OCI-LY7 (cell line): ENCODE measurements around the gene WDR77. TPM values are rescaled to one million over a fixed set of nuclear protein-coding genes. Genes with fewer than 3 reads are reported as not detected.
A peak's percentile ranks its signal among the peaks of the same experiment; 100 is the strongest.

Experiments used
- BruUV-seq: library from RNA; stranded (reverse); fragments of 400-500 nt; replicated peaks from 2 replicates; lab custom pipeline; 2021; lab: Mats Ljungman, UMichigan
- CTCF ChIA-PET: fragments of 300-600 bp; sonication (Branson Sonifier 250); formaldehyde crosslinking; loops from one replicate; lab custom pipeline; 2022; ENCODE audit warnings: antibody characterized with exemption; ENCODE audit not compliant: unreplicated experiment; lab: Charles Lee
- POLR2A ChIA-PET: fragments of 300-600 bp; sonication (Branson Sonifier 250); formaldehyde crosslinking; loops from one replicate; lab custom pipeline; 2022; ENCODE audit warnings: antibody characterized with exemption; lab: Charles Lee
- DNase-seq: peaks from one replicate; pipeline ENCODE4 v3.0.0-alpha.2; 2015; ENCODE audit warnings: low spot score
- H2AFZ ChIP-seq: fragments of 200-600 bp; sonication (generic), shearing (Covaris generic); 2 replicates; pipeline ENCODE4 v1.6.1; 2014; ENCODE audit warnings: mild to moderate bottlenecking, antibody characterized with exemption, low read length, moderate library complexity
- H3K27ac ChIP-seq: fragments of 200-600 bp; sonication (generic); 2 replicates; pipeline ENCODE4 v1.5.1; 2014; ENCODE audit warnings: mixed run types, low read depth, mild to moderate bottlenecking, moderate library complexity, low read length, inconsistent platforms; ENCODE audit not compliant: poor library complexity, severe bottlenecking
- H3K36me3 ChIP-seq: fragments of 200-600 bp; sonication (generic); 2 replicates; pipeline ENCODE4 v1.6.1; 2014; ENCODE audit warnings: mild to moderate bottlenecking, antibody characterized with exemption, low read length, moderate library complexity, mixed read lengths; ENCODE audit not compliant: insufficient read depth
- H3K4me1 ChIP-seq: fragments of 200-600 bp; sonication (generic); 2 replicates; pipeline ENCODE4 v1.5.1; 2014; ENCODE audit warnings: mild to moderate bottlenecking, low read length; ENCODE audit not compliant: insufficient read depth, poor library complexity, severe bottlenecking
- H3K4me2 ChIP-seq: fragments of 200-600 bp; sonication (generic); 2 replicates; pipeline ENCODE4 v1.6.1; 2014; ENCODE audit warnings: mild to moderate bottlenecking, low read length
- H3K4me3 ChIP-seq: fragments of 200-600 bp; sonication (generic); 2 replicates; pipeline ENCODE4 v1.5.1; 2014; ENCODE audit warnings: mild to moderate bottlenecking, low read depth, low read length; ENCODE audit not compliant: poor library complexity, severe bottlenecking
- H3K79me2 ChIP-seq: fragments of 200-600 bp; sonication (generic); 2 replicates; pipeline ENCODE4 v1.6.1; 2016; ENCODE audit warnings: low read depth, mild to moderate bottlenecking, low read length, moderate library complexity, mixed read lengths; ENCODE audit not compliant: insufficient read depth
- H3K9me2 ChIP-seq: fragments of 200-600 bp; sonication (generic); 2 replicates; pipeline ENCODE4 v1.6.1; 2016; ENCODE audit warnings: mild to moderate bottlenecking, low read length, mixed read lengths; ENCODE audit not compliant: insufficient read depth
- H3K9me3 ChIP-seq: fragments of 200-600 bp; sonication (generic); 2 replicates; pipeline ENCODE4 v1.6.1; 2014; ENCODE audit warnings: mild to moderate bottlenecking, mixed run types, low read length, mixed read lengths
- H4K20me1 ChIP-seq: fragments of 200-600 bp; sonication (generic); 2 replicates; pipeline ENCODE4 v1.6.1; 2014; ENCODE audit warnings: mild to moderate bottlenecking, antibody characterized with exemption, low read length, moderate library complexity, mixed read lengths; ENCODE audit not compliant: insufficient read depth
- EZH2phosphoT487 ChIP-seq: fragments of 200-600 bp; sonication (generic); IDR thresholded peaks from 2 replicates; pipeline ENCODE4 v1.6.1; 2018; ENCODE audit warnings: low read depth, borderline replicate concordance, mild to moderate bottlenecking, mixed run types, antibody characterized with exemption, low read length, moderate library complexity, mixed read lengths
- intact Hi-C: fragments of 100-400 bp; cut with micrococcal nuclease; formaldehyde crosslinking; loops from one replicate; pipeline ENCODE4 v1.10.0; 2022; ENCODE audit not compliant: unreplicated experiment
- total RNA-seq, 2 experiments: library from RNA; depleted of rRNA in 1 of 2; stranded (reverse); fragments of >200 nt in 1 of 2; shearing (Covaris generic) in 1 of 2; gene quantifications; 2 replicates each; pipeline ENCODE4 v1.2.3, GENCODE V29; 2014 to 2022
- TF ChIP-seq, protein P1 (sequence below): fragments of 200-600 bp; sonication (generic); conservative IDR thresholded peaks from 2 replicates; pipeline ENCODE4 v1.5.1; 2014; ENCODE audit warnings: mild to moderate bottlenecking, antibody characterized with exemption, low read length, moderate library complexity, mixed read lengths

The WDR77 gene
- total RNA-seq, 2 experiments from 2014 or later = 66.4 to 97.3 TPM

DNA sequence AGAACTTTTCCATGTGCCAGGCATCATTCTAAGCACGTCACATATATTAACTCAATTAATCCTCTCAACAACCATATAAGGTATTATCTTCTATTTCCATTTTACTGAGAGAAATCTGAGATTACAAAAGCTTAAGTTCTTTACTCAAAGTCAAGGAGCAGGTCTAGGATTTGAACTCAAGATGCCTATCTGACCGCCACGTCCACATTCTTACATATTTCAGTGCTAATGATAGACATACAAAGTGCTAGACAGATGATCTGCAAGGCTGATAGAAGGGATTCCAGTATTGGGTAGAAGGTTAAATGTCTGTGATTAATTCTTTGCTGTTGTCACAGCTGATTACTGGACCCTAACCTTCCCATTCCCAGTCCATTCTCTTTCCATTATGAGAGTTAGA, 4.7 kb upstream of the WDR77 start:
- Histone ChIP-seq H3K36me3 (peaks cover 87% of the 10 kb centered on the region), H3K4me1 (peaks cover 27% of the 10 kb centered on the region), H2AFZ (no peak overlapping the region), H3K4me3 (no peak overlapping the region), H3K79me2 (peaks cover 83% of the 10 kb centered on the region), H3K9me3 (no peaks in the 10 kb centered on the region), H4K20me1 (peaks cover 11% of the 10 kb centered on the region; the same call in 1 of the 2 replicates), H3K9me2 (no peaks in the 10 kb centered on the region), H3K27ac (no peak overlapping the region), H3K4me2 (no peak overlapping the region)
- TF ChIP-seq, protein P1, sequence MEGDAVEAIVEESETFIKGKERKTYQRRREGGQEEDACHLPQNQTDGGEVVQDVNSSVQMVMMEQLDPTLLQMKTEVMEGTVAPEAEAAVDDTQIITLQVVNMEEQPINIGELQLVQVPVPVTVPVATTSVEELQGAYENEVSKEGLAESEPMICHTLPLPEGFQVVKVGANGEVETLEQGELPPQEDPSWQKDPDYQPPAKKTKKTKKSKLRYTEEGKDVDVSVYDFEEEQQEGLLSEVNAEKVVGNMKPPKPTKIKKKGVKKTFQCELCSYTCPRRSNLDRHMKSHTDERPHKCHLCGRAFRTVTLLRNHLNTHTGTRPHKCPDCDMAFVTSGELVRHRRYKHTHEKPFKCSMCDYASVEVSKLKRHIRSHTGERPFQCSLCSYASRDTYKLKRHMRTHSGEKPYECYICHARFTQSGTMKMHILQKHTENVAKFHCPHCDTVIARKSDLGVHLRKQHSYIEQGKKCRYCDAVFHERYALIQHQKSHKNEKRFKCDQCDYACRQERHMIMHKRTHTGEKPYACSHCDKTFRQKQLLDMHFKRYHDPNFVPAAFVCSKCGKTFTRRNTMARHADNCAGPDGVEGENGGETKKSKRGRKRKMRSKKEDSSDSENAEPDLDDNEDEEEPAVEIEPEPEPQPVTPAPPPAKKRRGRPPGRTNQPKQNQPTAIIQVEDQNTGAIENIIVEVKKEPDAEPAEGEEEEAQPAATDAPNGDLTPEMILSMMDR = no peak
- no peak for TF ChIP-seq EZH2phosphoT487
- BruUV-seq = no TSS peak
- ChIA-PET POLR2A (interaction anchor here (0.7 to 2.2 kb wide), 5 partner anchors 9 to 326 kb away, joined by 3 to 7 read pairs (median 4); no protein-coding TSS in a partner anchor), CTCF (no interaction called here)
- no peak for DNase-seq
- intact Hi-C loops = no loop called here

DNA sequence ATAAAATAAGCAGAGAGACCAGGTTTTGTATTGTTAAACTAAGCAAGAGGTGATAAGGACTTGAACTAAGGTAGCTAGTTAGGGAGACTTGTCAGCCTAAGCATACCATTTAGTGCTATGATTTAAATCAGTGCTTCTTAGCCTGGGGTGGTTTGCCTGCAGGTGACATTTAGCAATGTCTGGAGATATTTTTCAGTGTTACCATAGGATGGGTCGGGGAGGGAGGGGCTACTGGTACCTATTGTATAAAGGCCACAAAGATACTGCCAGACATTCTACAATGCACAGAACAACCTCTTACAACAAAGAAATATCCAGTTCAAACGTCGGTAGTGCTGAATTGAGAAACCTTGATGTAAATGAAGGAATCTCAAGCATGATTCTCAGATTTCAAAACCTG, 3.5 kb upstream of the WDR77 start:
- ChIA-PET CTCF (interaction anchor here (0.6 to 0.9 kb wide), 2 partner anchors 25 to 53 kb away, joined by 3 read pairs; no protein-coding TSS in a partner anchor), POLR2A (interaction anchor here (1.2 to 2.2 kb wide), 3 partner anchors 10 to 52 kb away, joined by 3 to 7 read pairs (median 7); no protein-coding TSS in a partner anchor)
- intact Hi-C loops = no loop called here
- H3K79me2 ChIP-seq = peaks cover 93% of the 10 kb centered on the region
- no peak for TF ChIP-seq EZH2phosphoT487
- TF ChIP-seq, protein P1 = no peak
- no peaks in the 10 kb centered on the region for H3K9me3 ChIP-seq
- no peak overlapping the region for H3K27ac ChIP-seq
- H3K9me2 ChIP-seq = no peaks in the 10 kb centered on the region
- peaks cover 18% of the 10 kb centered on the region; the same call in 1 of the 2 replicates for H4K20me1 ChIP-seq
- DNase-seq = no peak
- H3K4me1 ChIP-seq = peaks cover 31% of the 10 kb centered on the region
- peaks cover 80% of the 10 kb centered on the region for H3K36me3 ChIP-seq
- H3K4me2 ChIP-seq = no peak overlapping the region
- no peak overlapping the region for H3K4me3 ChIP-seq
- no peak overlapping the region for H2AFZ ChIP-seq
- BruUV-seq = no TSS peak

DNA sequence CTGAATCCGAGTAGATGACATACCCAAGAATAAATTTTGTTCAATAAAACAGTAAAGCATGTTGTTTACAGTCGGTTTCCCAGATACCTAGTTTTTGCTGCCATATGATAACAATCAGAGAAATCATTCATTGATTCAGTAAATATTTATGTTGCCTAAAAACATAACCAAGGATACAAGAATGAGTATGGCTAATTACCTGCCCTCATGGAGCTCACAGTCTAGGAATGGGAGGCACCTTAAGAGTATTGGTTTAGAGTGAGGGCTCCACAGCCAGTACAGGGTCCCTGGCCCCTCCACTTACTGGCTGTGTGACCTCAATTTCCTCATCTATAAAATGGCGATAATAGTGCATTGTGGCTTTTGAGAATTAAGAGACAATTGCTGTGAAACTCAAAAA, 1.1 kb upstream of the WDR77 start:
- H3K79me2 ChIP-seq = peaks cover 95% of the 10 kb centered on the region
- DNase-seq = no peak
- H3K9me3 ChIP-seq = no peaks in the 10 kb centered on the region
- peaks cover 41% of the 10 kb centered on the region for H3K4me1 ChIP-seq
- intact Hi-C loops = no loop called here
- H2AFZ ChIP-seq = peak overlapping the region; percentile 59; the same call in 1 of the 2 replicates
- ChIA-PET CTCF (no interaction called here), POLR2A (interaction anchor here (0.6 to 1.2 kb wide), 3 partner anchors 15 to 579 kb away, joined by 3 to 6 read pairs (median 4); no protein-coding TSS in a partner anchor)
- peak overlapping the region; percentile 89 for H3K4me2 ChIP-seq
- H3K4me3 ChIP-seq = peak overlapping the region; percentile 98
- TF ChIP-seq EZH2phosphoT487 = no peak
- no TSS peak for BruUV-seq
- H3K27ac ChIP-seq = peak overlapping the region; percentile 39
- peaks cover 22% of the 10 kb centered on the region; the same call in 1 of the 2 replicates for H4K20me1 ChIP-seq
- H3K36me3 ChIP-seq = peaks cover 80% of the 10 kb centered on the region
- H3K9me2 ChIP-seq = no peaks in the 10 kb centered on the region
